Right lung (tissue), 5 donors: ENCODE measurements around the gene PRPSAP1. TPM values are rescaled to one million over a fixed set of nuclear protein-coding genes. Genes with fewer than 3 reads are reported as not detected.
"Not testable (repeated sequence)": the region's sequence is repeated elsewhere in the genome, so short reads cannot be mapped to it uniquely, and the experiment has no call there.

Source experiments
- DNase-seq, 2 donors: peaks; one replicate each; pipeline ENCODE4 v3.0.0-alpha.2; 2013
- polyA plus RNA-seq, 5 donors: library from polyadenylated mRNA; unstranded; fragments of 120-200 nt; gene quantifications; one replicate each; pipeline versions ENCODE4 v1.2.1 to v1.2.3, GENCODE V29; 2013; ENCODE audit warnings: inconsistent platforms in 1 of 5, low replicate concordance in 1 of 5; ENCODE audit not compliant: insufficient read length in 5 of 5, insufficient read depth in 1 of 5

PRPSAP1 gene
- polyA plus RNA-seq, 5 donors = 76.4 to 93.8 (median 82.5) TPM

GRCh38 chr17:76363107-76363842 is 9.6 kb upstream of the PRPSAP1 start:
- no peak for DNase-seq

- no peak for DNase-seq
These were observed 6.7 kb upstream of the PRPSAP1 start for GRCh38 chr17:76360461-76360860.

DNA sequence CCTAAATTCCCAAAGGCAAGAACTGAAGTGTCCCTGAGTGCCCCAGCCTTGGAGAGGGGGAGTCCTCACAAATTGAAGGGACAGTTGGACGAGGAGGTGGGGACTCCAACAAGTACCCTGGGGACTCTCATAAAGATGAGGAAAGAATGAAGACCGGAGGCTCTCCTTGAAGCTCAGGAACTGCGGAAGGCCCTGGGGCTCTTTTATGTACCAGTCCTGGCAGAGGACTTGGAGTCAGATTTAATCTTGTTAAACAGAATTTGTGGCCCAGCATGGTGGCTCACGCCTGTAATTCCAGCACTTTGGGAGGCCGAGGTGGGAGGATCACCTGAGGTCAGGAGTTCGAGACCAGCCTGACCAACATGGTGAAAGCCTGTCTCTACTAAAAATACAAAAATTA is 6.1 kb upstream of the PRPSAP1 start:
- DNase-seq = not testable (repeated sequence)

GRCh38 chr17:76359375-76359774 is 5.7 kb upstream of the PRPSAP1 start:
- no peak for DNase-seq

- no peak for DNase-seq
These were observed 4.0 kb upstream of the PRPSAP1 start for GRCh38 chr17:76357597-76358158.

- DNase-seq = no peak
These were observed 3.2 kb upstream of the PRPSAP1 start for GRCh38 chr17:76356803-76357456.

GRCh38 chr17:76354747-76355310 is 1.1 kb upstream of the PRPSAP1 start:
- no peak for DNase-seq

- DNase-seq = no peak
These were observed 607 bp upstream of the PRPSAP1 start for GRCh38 chr17:76354317-76354729.

GRCh38 chr17:76353004-76353598 is 615 bp downstream of the PRPSAP1 start:
- DNase-seq = no peak

- DNase-seq = no peak
These were observed 2.1 kb downstream of the PRPSAP1 start for GRCh38 chr17:76351526-76352071.

GRCh38 chr17:76350463-76350862 is 3.3 kb downstream of the PRPSAP1 start:
- no peak for DNase-seq

- not testable (repeated sequence) for DNase-seq
These were observed 6.8 kb downstream of the PRPSAP1 start for GRCh38 chr17:76346936-76347335.

DNA sequence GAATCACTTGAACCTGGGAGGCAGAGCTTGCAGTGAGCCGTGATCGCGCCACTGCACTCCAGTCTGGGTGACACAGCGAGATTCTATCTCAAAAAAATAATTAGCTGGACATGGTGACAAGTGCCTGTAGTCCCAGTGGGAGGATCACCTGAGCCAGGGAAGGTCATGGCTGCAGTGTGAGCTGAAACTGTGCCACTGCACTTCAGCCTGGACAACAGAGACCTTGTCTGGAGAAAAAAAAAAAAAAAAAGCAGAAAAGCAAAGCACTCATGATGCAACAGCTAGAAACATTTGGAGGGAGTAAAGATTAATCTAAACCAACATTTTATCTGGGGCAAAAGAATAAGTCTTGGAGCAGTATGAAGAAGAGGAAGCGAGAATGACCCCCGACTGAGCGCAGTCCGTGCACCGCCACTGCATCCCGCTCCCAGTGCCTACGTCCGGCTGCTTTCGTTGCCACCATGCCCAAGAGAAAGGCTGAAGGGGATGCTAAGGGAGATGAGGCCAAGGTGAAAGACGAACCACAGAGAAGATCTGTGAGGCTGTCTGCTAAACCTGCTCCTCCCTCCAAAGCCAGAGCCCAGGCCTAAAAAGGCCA is 8.2 kb downstream of the PRPSAP1 start:
- DNase-seq = no peak

DNA sequence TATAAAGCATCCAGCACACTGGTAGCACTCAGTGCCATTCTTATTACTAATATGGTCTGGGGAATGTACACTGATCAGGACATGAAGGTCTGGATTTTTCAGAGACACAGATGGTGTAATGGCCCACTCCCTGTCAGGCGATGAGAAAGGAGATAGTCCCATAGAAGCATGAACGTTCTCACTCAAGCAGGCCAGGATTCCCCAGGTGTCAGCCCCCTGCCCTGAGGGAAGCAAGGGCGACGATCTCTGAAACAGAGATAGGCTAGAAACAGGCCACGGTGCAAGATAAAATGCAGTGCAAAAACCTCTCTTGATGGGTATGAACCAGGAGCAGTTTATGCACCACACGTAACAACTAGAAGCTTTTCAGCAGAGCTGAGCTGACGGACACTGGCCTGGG is 10.6 kb downstream of the PRPSAP1 start:
- DNase-seq = no peak

- DNase-seq = no peak
These were observed 12.4 kb downstream of the PRPSAP1 start for GRCh38 chr17:76341301-76341700.

GRCh38 chr17:76337413-76337777 is 16.3 kb downstream of the PRPSAP1 start:
- no peak for DNase-seq

GRCh38 chr17:76336756-76337412 is 16.8 kb downstream of the PRPSAP1 start:
- DNase-seq = no peak

GRCh38 chr17:76335716-76336381 is 17.9 kb downstream of the PRPSAP1 start:
- no peak for DNase-seq

GRCh38 chr17:76333673-76334505 is 19.8 kb downstream of the PRPSAP1 start:
- DNase-seq = no peak

GRCh38 chr17:76331083-76331482 is 22.6 kb downstream of the PRPSAP1 start:
- DNase-seq = no peak
